HEK293 (cell line): ENCODE data around the gene LRRC8E.

Source experiments
- CTCF ChIA-PET: fragments of 350-600 bp; formaldehyde crosslinking; extraction: SDS; loops from one replicate; lab custom pipeline; 2021; ENCODE audit warnings: antibody characterized with exemption; lab: Yijun Ruan, JAX
- POLR2A ChIA-PET: fragments of 300-600 bp; formaldehyde crosslinking; extraction: SDS; loops from one replicate; lab custom pipeline; 2020; ENCODE audit warnings: antibody characterized with exemption, inconsistent platforms; lab: Yijun Ruan, JAX
- H3K27ac ChIP-seq: fragments of 200-500 bp; sonication (Bioruptor generic); 2 replicates; pipeline ENCODE4 v1.5.1; 2014; ENCODE audit warnings: low read depth, low read length, control low read depth, inconsistent platforms; ENCODE audit errors: extremely low read depth
- H3K36me3 ChIP-seq, 2 experiments: fragments of 200-500 bp in 1 of 2; sonication (Bioruptor generic) in 1 of 2; 1 replicate in 1 of 2; 2 replicates in 1 of 2; pipeline ENCODE4 v1.5.1; 2014 to 2017; ENCODE audit warnings: inconsistent platforms in 2 of 2, low read length in 2 of 2; ENCODE audit not compliant: control insufficient read depth in 2 of 2, insufficient read depth in 1 of 2
- H3K4me1 ChIP-seq: fragments of 200-500 bp; sonication (Bioruptor generic); 2 replicates; pipeline ENCODE4 v1.5.1; 2014; ENCODE audit warnings: mild to moderate bottlenecking, low read length, inconsistent platforms; ENCODE audit not compliant: control insufficient read depth, insufficient read depth
- H3K4me3 ChIP-seq: 2 replicates; pipeline ENCODE4 v1.5.1; 2011; ENCODE audit warnings: low read depth, mild to moderate bottlenecking, control low read depth, low read length, moderate library complexity
- H3K9me3 ChIP-seq: fragments of 200-500 bp; sonication (Bioruptor generic); 2 replicates; pipeline ENCODE4 v1.5.1; 2014; ENCODE audit warnings: low read depth, low read length, inconsistent platforms; ENCODE audit not compliant: control insufficient read depth, insufficient read depth
- EGR2 ChIP-seq: fragments of 450-650 bp; formaldehyde crosslinking; IDR thresholded peaks from 2 replicates; pipeline ENCODE4 v1.5.1; 2016; ENCODE audit warnings: low read depth, missing biosample characterization, missing genetic modification characterization
- GLIS1 ChIP-seq: fragments of 450-650 bp; formaldehyde crosslinking; IDR thresholded peaks from 2 replicates; pipeline ENCODE4 v1.5.1; 2016; ENCODE audit warnings: missing biosample characterization, missing genetic modification characterization
- KLF7 ChIP-seq: fragments of 450-650 bp; formaldehyde crosslinking; IDR thresholded peaks from 2 replicates; pipeline ENCODE4 v1.5.1; 2016; ENCODE audit warnings: missing biosample characterization, missing genetic modification characterization, borderline replicate concordance
- KLF8 ChIP-seq: fragments of 450-650 bp; formaldehyde crosslinking; IDR thresholded peaks from 2 replicates; pipeline ENCODE4 v1.5.1; 2016; ENCODE audit warnings: missing biosample characterization, missing genetic modification characterization
- KLF9 ChIP-seq: fragments of 450-650 bp; formaldehyde crosslinking; IDR thresholded peaks from 2 replicates; pipeline ENCODE4 v1.5.1; 2016; ENCODE audit warnings: missing biosample characterization, missing genetic modification characterization, low read depth
- SP2 ChIP-seq: fragments of 450-650 bp; formaldehyde crosslinking; IDR thresholded peaks from 2 replicates; pipeline ENCODE4 v1.5.1; 2016; ENCODE audit warnings: missing biosample characterization, missing genetic modification characterization
- ZBTB7A ChIP-seq: fragments of 450-650 bp; formaldehyde crosslinking; IDR thresholded peaks from 2 replicates; pipeline ENCODE4 v1.5.1; 2016; ENCODE audit warnings: low read depth, missing biosample characterization, missing genetic modification characterization
- ZFP69B ChIP-seq: fragments of 450-650 bp; formaldehyde crosslinking; IDR thresholded peaks from 2 replicates; pipeline ENCODE4 v1.5.1; 2016; ENCODE audit warnings: missing biosample characterization, missing genetic modification characterization
- ZNF114 ChIP-seq: fragments of 450-650 bp; formaldehyde crosslinking; IDR thresholded peaks from 2 replicates; pipeline ENCODE4 v1.5.0; 2017; ENCODE audit warnings: missing biosample characterization, missing genetic modification characterization
- ZNF155 ChIP-seq: fragments of 450-650 bp; formaldehyde crosslinking; IDR thresholded peaks from 2 replicates; pipeline ENCODE4 v1.5.1; 2016; ENCODE audit warnings: missing biosample characterization, missing genetic modification characterization
- ZNF202 ChIP-seq: fragments of 450-650 bp; formaldehyde crosslinking; IDR thresholded peaks from 2 replicates; pipeline ENCODE4 v1.5.1; 2016; ENCODE audit warnings: missing biosample characterization, missing genetic modification characterization, borderline replicate concordance
- ZNF211 ChIP-seq: fragments of 450-650 bp; formaldehyde crosslinking; IDR thresholded peaks from 2 replicates; pipeline ENCODE4 v1.5.1; 2016; ENCODE audit warnings: low read depth, missing biosample characterization, missing genetic modification characterization
- ZNF426 ChIP-seq: fragments of 450-650 bp; formaldehyde crosslinking; IDR thresholded peaks from 2 replicates; pipeline ENCODE4 v1.5.1; 2017; ENCODE audit warnings: missing biosample characterization, missing genetic modification characterization, mild to moderate bottlenecking, inconsistent platforms, moderate library complexity
- ZNF473 ChIP-seq: fragments of 450-650 bp; formaldehyde crosslinking; IDR thresholded peaks from 2 replicates; pipeline ENCODE4 v1.5.1; 2017; ENCODE audit warnings: missing biosample characterization, missing genetic modification characterization
- ZNF530 ChIP-seq: fragments of 450-650 bp; formaldehyde crosslinking; IDR thresholded peaks from 2 replicates; pipeline ENCODE4 v1.5.1; 2016; ENCODE audit warnings: low read depth, missing biosample characterization, missing genetic modification characterization
- ZNF571 ChIP-seq: fragments of 450-650 bp; formaldehyde crosslinking; IDR thresholded peaks from 2 replicates; pipeline ENCODE4 v1.5.0; 2017; ENCODE audit warnings: missing biosample characterization, missing genetic modification characterization
- ZNF624 ChIP-seq: fragments of 450-650 bp; formaldehyde crosslinking; IDR thresholded peaks from 2 replicates; pipeline ENCODE4 v1.5.1; 2017; ENCODE audit warnings: missing biosample characterization, missing genetic modification characterization
- ZNF629 ChIP-seq: fragments of 450-650 bp; formaldehyde crosslinking; IDR thresholded peaks from 2 replicates; pipeline ENCODE4 v1.5.1; 2017; ENCODE audit warnings: missing biosample characterization, missing genetic modification characterization
- TF ChIP-seq, protein P1 (sequence below): fragments of 450-650 bp; formaldehyde crosslinking; IDR thresholded peaks from 2 replicates; pipeline ENCODE4 v1.5.1; 2016; ENCODE audit warnings: missing biosample characterization, missing genetic modification characterization, low read depth
- TF ChIP-seq, protein P2 (sequence below): fragments of 450-650 bp; formaldehyde crosslinking; IDR thresholded peaks from 2 replicates; pipeline ENCODE4 v1.5.1; 2017; ENCODE audit warnings: missing biosample characterization, missing genetic modification characterization
- TF ChIP-seq, protein P3 (sequence below): fragments of 450-650 bp; formaldehyde crosslinking; optimal IDR thresholded peaks from 2 replicates; pipeline ENCODE3; 2016; ENCODE audit warnings: missing biosample characterization, mild to moderate bottlenecking, missing genetic modification characterization

The LRRC8E gene

DNA sequence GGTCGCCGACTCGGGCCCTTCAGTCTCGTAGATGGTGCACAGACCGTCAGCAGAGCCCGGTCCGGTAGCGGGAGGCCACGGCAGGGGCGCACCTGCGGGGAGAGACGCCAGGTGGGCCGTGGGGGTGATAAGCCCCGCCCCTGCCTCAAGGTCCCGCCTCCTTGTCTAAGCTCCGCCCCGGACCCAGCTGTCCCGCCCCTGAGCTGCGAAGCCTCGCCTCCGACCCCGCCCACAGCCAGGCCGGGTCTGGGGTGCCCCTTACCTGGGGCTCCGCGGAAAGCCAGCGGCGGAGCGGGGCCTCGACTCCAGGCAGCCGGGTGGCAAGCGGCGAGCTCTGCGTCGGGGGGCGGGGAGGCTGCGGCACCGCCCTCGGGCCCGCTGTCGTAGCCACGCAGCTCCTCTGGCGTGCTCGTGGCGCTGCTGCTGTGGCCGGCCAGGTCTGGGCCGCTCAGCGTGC lies 18.8 kb upstream of the LRRC8E start (continued):
- TF ChIP-seq, protein P1, sequence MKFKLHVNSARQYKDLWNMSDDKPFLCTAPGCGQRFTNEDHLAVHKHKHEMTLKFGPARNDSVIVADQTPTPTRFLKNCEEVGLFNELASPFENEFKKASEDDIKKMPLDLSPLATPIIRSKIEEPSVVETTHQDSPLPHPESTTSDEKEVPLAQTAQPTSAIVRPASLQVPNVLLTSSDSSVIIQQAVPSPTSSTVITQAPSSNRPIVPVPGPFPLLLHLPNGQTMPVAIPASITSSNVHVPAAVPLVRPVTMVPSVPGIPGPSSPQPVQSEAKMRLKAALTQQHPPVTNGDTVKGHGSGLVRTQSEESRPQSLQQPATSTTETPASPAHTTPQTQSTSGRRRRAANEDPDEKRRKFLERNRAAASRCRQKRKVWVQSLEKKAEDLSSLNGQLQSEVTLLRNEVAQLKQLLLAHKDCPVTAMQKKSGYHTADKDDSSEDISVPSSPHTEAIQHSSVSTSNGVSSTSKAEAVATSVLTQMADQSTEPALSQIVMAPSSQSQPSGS (tag by site-specific recombination), result no peak
- TF ChIP-seq, protein P2, sequence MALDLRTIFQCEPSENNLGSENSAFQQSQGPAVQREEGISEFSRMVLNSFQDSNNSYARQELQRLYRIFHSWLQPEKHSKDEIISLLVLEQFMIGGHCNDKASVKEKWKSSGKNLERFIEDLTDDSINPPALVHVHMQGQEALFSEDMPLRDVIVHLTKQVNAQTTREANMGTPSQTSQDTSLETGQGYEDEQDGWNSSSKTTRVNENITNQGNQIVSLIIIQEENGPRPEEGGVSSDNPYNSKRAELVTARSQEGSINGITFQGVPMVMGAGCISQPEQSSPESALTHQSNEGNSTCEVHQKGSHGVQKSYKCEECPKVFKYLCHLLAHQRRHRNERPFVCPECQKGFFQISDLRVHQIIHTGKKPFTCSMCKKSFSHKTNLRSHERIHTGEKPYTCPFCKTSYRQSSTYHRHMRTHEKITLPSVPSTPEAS, result no peak
- no peak for TF ChIP-seq ZNF629
- no peak for TF ChIP-seq ZNF530 (tag by site-specific recombination)
- TF ChIP-seq, protein P3, sequence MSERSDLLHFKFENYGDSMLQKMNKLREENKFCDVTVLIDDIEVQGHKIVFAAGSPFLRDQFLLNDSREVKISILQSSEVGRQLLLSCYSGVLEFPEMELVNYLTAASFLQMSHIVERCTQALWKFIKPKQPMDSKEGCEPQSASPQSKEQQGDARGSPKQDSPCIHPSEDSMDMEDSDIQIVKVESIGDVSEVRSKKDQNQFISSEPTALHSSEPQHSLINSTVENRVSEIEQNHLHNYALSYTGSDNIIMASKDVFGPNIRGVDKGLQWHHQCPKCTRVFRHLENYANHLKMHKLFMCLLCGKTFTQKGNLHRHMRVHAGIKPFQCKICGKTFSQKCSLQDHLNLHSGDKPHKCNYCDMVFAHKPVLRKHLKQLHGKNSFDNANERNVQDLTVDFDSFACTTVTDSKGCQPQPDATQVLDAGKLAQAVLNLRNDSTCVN (tag by site-specific recombination), result peak; percentile 22
- TF ChIP-seq ZNF473, result no peak
- no peak for TF ChIP-seq ZNF624
- TF ChIP-seq ZNF155 (tag by site-specific recombination), result no peak
- no peak for TF ChIP-seq ZNF426 (tag by site-specific recombination)
- 0 out of 2 replicates have a peak, but pooled peaks have one; percentile 30 for TF ChIP-seq ZBTB7A
- no peak for TF ChIP-seq KLF7 (tag by site-specific recombination)
- no peak for TF ChIP-seq ZNF211
- peak; percentile 54 for TF ChIP-seq KLF8 (tag by site-specific recombination)
- no peak for TF ChIP-seq GLIS1
- TF ChIP-seq ZNF114 (tag by site-specific recombination), result no peak
- no peak for TF ChIP-seq EGR2 (tag by site-specific recombination)
- TF ChIP-seq ZNF202 (tag by site-specific recombination), result no peak

DNA sequence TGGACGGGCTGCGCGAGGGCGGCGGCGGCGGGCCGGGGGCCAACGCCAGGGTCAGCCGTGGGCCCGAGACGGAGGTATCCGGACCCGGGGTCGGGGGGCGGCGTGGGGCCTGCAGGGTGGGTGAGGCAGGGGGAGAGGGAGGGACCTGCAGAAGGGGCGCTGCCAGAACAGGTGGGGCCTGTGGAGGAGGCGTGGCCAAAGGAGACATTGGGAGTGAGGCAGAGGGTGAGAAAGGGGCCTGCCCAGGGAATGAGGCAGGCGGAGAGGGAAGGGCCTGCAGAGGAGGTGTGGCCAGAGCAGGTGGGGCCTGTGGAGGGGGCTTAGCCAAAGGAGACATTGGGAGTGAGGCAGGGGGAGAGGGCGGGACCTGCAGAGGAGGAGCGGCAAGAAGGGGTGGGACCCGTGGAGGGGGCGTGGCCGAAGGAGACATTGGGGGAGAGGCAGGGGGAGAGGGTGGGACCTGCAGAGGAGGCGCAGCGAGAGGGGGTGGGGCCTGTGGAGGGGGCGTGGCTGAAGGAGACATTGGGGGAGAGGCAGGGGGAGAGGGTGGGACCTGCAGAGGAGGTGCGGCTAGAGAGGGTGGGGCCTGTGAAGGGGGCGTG lies 18.3 kb upstream of the LRRC8E start:
- no peak overlapping the region for H3K4me3 ChIP-seq
- CTCF ChIA-PET, result interaction anchor here (0.6 to 2.4 kb wide), 25 partner anchors 7 to 1445 kb away, joined by 3 to 25 read pairs (median 6); partner anchors contain the start of genes LRRC8E, MAP2K7, SNAPC2 and TIMM44
- H3K27ac ChIP-seq, result 0 out of 2 replicates have a peak overlapping the region, but pooled peaks have one; percentile 45
- no peaks in the 10 kb centered on the region for H3K36me3 ChIP-seq
- H3K4me1 ChIP-seq, result peaks cover 6% of the 10 kb centered on the region
- POLR2A ChIA-PET, result interaction anchor here (0.9 to 2.2 kb wide), 10 partner anchors 13 to 454 kb away, joined by 3 to 35 read pairs (median 12); partner anchors contain the start of genes LRRC8E, MAP2K7, SNAPC2 and TIMM44
- TF ChIP-seq ZFP69B (tag by site-specific recombination) (peak; percentile 17; the same call in 1 of the 2 replicates), KLF9 (tag by site-specific recombination) (peak; percentile 77), KLF8 (tag by site-specific recombination) (peak; percentile 85), SP2 (tag by site-specific recombination) (peak; percentile 56), ZNF571 (tag by site-specific recombination) (no peak)
- no peaks in the 10 kb centered on the region for H3K9me3 ChIP-seq
